NCI-H1417 (cell line): ENCODE results near the gene EFCAB9.

ENCODE experiments used
- DNase-seq, 3 experiments: peaks; one replicate each; lab custom pipeline; 2025; lab: John Stamatoyannopoulos, UW

Gene EFCAB9

DNA sequence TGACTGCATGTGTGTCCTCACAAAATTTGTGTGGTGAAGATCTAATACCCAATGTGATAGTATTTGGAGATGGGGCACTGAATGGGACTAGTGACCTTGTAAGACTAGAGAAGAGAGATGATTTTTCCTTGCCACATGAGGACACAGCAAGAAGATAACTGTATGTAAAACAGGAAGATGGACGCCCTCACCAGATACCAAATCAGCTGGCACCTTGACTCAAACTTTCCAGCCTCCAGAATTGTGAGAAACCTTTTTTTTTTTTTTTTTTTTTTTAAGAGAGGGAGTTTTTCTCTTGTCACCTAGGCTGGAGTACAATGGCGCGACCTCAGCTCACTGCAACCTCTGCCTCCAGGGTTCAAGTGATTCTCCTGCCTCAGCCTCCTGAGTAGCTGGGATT is 49.3 kb downstream of the EFCAB9 start:
- no peak for DNase-seq

- DNase-seq: no peak
These were observed 51.1 kb downstream of the EFCAB9 start for GRCh38 chr5:172245046-172245445.

DNA sequence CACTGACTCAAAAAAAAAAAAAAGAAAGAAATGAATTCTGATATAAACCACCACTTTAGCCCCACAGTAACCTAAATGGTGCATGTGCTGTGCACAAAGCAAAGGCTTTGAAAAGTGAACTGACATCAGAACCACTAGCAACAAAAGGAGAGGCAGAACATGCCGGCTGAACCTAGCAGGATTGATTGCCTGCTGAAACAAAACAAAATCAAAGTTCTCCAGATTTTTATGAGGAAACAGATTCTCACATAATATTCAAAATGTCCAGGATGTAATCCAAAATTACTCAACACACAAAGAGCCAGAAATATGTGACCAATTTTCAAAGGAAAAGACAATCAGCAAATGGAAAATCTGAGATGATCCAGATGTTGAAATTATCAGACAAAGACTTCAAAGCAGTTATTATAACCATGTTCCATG is 51.7 kb downstream of the EFCAB9 start:
- no peak for DNase-seq

GRCh38 chr5:172248637-172249036 is 54.7 kb downstream of the EFCAB9 start:
- no peak for DNase-seq

DNA sequence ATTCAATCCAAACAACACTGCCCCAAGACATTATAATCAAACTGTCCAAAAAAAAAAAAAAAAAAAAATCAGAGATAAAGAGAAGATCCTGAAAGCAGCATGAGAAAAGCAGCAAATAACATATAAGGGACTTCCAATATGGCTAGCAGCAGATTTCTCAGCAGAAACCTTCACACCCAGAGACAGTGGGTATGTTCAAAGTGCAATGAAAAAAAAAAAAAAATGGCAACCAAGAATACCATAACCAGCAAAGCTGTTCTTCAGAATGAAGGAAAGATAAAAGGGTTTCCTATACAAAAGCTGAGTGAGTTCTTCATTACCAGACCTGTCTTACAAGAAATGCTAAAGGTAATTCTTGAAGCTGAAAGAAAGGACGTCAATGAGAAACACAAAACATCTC is 57.4 kb downstream of the EFCAB9 start:
- no peak for DNase-seq

- no peak for DNase-seq
These were observed 58.5 kb downstream of the EFCAB9 start for GRCh38 chr5:172252501-172252900.
